LNCAP (cell line): Measurements from ENCODE around the gene HOMER2.

Experiments
- CTCF ChIP-seq: fragments of 450-650 bp; IDR thresholded peaks from 2 replicates; pipeline ENCODE4 v1.5.1; 2017; ENCODE audit warnings: mild to moderate bottlenecking

The HOMER2 gene

GRCh38 chr15:82890995-82891390 lies 61.5 kb downstream of the HOMER2 start:
- TF ChIP-seq CTCF = no peak

- TF ChIP-seq CTCF = no peak
These were observed 62.1 kb downstream of the HOMER2 start for GRCh38 chr15:82890338-82890994.

- TF ChIP-seq CTCF = no peak
These were observed 70.1 kb downstream of the HOMER2 start for GRCh38 chr15:82882273-82882928.

DNA sequence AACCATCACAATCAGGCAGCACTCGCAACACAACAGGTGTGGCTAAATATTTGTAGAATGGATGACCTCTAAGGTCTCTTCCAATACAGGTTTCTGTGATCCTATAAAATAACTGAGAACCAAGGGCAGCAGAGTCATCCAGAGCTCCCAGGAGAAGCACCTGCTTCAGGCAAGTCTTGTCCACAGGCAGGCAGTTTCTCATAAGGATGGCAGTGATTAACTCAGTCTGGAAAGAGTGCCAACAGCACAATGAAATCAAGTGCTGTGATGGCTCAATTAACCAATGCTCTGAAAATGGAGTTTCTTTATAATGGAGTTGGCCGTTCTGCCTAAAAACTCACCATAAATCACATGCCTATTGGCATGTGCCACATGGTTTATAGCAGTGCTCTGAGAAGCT lies 70.8 kb downstream of the HOMER2 start:
- no peak for TF ChIP-seq CTCF

GRCh38 chr15:82880704-82881103 lies 71.8 kb downstream of the HOMER2 start:
- TF ChIP-seq CTCF = no peak

GRCh38 chr15:82878325-82878724 lies 74.2 kb downstream of the HOMER2 start:
- no peak for TF ChIP-seq CTCF

DNA sequence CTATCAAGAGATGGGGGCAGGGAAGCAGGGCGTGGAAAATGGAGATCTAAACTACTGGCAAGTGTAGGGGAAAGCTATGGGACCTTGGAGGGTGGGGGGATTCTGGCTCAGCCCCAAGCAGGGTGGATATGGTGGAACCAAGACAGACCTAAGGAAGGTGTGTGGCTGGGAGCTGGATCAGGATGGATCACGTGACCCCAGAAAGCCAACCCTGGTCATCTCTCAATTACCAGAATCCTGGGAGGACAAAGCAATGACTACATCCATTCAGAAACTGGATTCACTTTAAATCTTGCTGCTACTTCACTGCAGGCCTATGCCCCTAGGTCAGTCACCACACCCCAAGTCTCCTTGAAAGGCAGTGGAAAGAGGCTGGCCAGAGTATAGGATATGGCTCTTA lies 74.7 kb downstream of the HOMER2 start:
- no peak for TF ChIP-seq CTCF
